Effector memory CD8-positive, alpha-beta T cell (primary cell): ENCODE data around the gene PRR23B.
"Not testable (repeated sequence)": the region's sequence is repeated elsewhere in the genome, so short reads cannot be mapped to it uniquely, and the experiment has no call there.

Experiments
- ATAC-seq: fragments of 150-1000 bp; cut with Tn5 transposase; replicated peaks from 2 replicates; pipeline ENCODE4 v1.10.0; 2021; ENCODE audit warnings: mild to moderate bottlenecking, moderate library complexity
- DNase-seq, 3 experiments: peaks; one replicate each; pipeline ENCODE4 v3.0.0; 2021
- H3K27ac Mint-ChIP-seq, 2 donors: one replicate each; pipeline ENCODE4 v1.8.0; 2022; ENCODE audit warnings: mild to moderate bottlenecking in 2 of 2, mixed read lengths in 2 of 2, moderate library complexity in 2 of 2
- H3K27me3 Mint-ChIP-seq, 2 donors: one replicate each; pipeline ENCODE4 v1.8.0; 2022; ENCODE audit warnings: mixed read lengths in 2 of 2
- H3K36me3 Mint-ChIP-seq: one replicate; pipeline ENCODE4 v1.8.0; 2022; ENCODE audit warnings: mild to moderate bottlenecking, moderate library complexity, mixed read lengths; ENCODE audit not compliant: insufficient read depth
- H3K4me1 Mint-ChIP-seq, 2 donors: one replicate each; pipeline ENCODE4 v1.8.0; 2022; ENCODE audit warnings: low read depth in 2 of 2, mixed read lengths in 2 of 2
- H3K4me3 Mint-ChIP-seq, 2 donors: one replicate each; pipeline ENCODE4 v1.8.0; 2022; ENCODE audit warnings: mild to moderate bottlenecking in 2 of 2, mixed read lengths in 2 of 2, moderate library complexity in 2 of 2
- H3K9me3 Mint-ChIP-seq, 2 donors: one replicate each; pipeline ENCODE4 v1.8.0; 2022; ENCODE audit warnings: mixed read lengths in 2 of 2
- total RNA-seq, 9 experiments: gene quantifications; one replicate each; lab custom pipeline; 2026; lab: John Stamatoyannopoulos, UW

Gene PRR23B
- 0 to 0.06 (median 0) reads per million in 9 experiments for total RNA-seq

DNA sequence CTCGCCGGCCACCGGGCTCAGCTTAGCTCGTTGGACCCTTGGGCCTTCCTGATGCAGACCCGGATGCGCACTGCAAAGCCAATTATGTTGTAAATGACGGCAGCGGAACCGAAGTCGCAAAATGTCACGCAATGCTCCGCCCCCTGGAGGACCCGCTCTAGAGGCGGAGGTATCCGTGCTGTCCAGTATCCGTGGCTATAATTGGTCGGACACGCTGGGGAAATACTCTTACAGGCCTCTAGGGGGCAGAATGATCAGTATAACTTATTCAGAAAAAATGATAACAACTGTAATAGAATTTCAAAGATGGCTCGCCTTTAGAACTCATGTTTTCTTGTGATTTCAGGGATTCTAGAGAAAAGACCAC lies at the start of gene PRR23B:
PRR23B (minus strand) TSS at position 59 of the 367 bp plus-strand sequence. CDS start 265 bp downstream, outside the sequence.
- peaks cover 0 to 12% of the 10 kb centered on the region in 2 donors for H3K27me3 Mint-ChIP-seq
- H3K36me3 Mint-ChIP-seq, result no peaks in the 10 kb centered on the region
- ATAC-seq, result no peak
- H3K27ac Mint-ChIP-seq, result no peak within 1 kb of the TSS
- DNase-seq, result no peak
- H3K4me3 Mint-ChIP-seq, result no peak within 1 kb of the TSS
- H3K9me3 Mint-ChIP-seq, result peaks cover 0 to 4% of the 10 kb centered on the region in 2 donors
- no peaks in the 10 kb centered on the region for H3K4me1 Mint-ChIP-seq

DNA sequence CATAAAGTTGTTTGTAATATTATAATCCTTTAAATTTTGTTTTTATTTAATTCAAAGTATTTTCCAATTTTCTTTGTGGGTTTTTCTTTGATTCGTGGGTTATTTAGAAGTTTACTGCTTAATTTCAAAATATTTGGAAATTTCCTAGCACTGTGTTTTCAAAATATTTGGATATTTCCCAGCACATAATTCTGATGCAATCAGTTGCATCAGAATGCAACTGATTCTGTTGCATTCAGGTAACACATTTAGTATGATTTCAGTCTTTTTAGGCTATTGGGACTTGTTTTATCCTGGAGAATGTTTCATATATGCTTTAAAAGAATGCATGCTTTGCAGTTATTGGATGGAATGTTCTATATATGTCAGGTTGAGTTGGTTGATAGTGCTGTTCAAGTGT lies 42.2 kb upstream of the PRR23B start:
- no peak for DNase-seq
- H3K27ac Mint-ChIP-seq, result no peak overlapping the region
- no peaks in the 10 kb centered on the region for H3K27me3 Mint-ChIP-seq
- no peaks in the 10 kb centered on the region for H3K36me3 Mint-ChIP-seq
- no peak overlapping the region for H3K4me3 Mint-ChIP-seq
- ATAC-seq, result no peak
- H3K4me1 Mint-ChIP-seq, result no peaks in the 10 kb centered on the region
- no peaks in the 10 kb centered on the region for H3K9me3 Mint-ChIP-seq

DNA sequence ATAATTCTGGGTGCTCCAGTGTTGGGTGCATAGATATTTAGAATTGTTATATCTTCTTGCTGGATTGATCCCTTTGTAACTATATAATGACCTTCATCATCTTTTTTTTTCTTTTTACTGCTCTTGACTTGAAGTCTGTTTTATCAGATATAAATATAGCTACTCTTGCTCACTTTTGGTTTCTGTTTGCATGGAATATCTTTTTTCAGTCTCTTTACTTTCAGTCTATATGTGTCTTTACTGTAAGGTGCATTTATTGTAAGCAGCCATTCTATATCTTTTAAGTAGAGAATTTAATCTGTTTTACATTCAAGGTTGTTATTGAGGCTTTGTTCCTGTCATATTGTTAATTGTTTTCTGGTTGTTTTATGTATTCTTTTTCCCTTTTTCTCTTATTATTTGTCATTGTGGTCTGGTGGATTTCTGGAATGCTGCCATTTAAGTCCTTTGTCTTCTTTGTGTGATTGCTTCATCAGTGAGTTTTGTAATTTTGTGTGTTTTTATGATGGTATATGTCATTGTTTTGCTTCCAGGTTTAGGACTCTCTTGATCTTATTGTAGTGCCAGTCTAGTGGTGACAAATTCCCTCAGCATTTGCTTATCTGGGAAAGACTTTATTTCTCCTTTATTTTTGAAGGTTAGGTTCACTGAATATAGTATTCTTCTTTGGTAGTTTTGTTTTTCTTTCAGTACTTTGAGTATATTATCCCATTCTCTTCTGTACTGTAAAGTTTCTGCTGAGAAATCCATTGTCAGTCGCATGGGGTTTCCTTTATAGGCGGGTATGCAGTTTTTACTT lies 32.3 kb upstream of the PRR23B start:
- Mint-ChIP-seq H3K36me3 (no peaks in the 10 kb centered on the region), H3K9me3 (peaks cover 6 to 20% of the 10 kb centered on the region in 2 donors), H3K4me1 (no peaks in the 10 kb centered on the region), H3K27me3 (no peaks in the 10 kb centered on the region), H3K4me3 (no peak overlapping the region), H3K27ac (no peak overlapping the region)
- ATAC-seq (no peak), DNase-seq (no peak)

- H3K27me3 Mint-ChIP-seq, result peaks cover 2 to 6% of the 10 kb centered on the region in 2 donors
- ATAC-seq (no peak), DNase-seq (no peak)
- peaks cover 0 to 3% of the 10 kb centered on the region in 2 donors for H3K9me3 Mint-ChIP-seq
- no peaks in the 10 kb centered on the region for H3K36me3 Mint-ChIP-seq
- no peaks in the 10 kb centered on the region for H3K4me1 Mint-ChIP-seq
- no peak within 1 kb of the TSS for H3K4me3 Mint-ChIP-seq
- H3K27ac Mint-ChIP-seq, result no peak within 1 kb of the TSS
Measured at GRCh38 chr3:139044366-139045210, 23.9 kb upstream of the PRR23B start, which contains the start of gene PRR23C. TSS of gene PRR23C (minus strand) at chr3:139044892. CDS start at chr3:139044620, 272 bp downstream.

GRCh38 chr3:139043554-139044365 lies 23.0 kb upstream of the PRR23B start:
- Mint-ChIP-seq H3K9me3 (peaks cover 0 to 3% of the 10 kb centered on the region in 2 donors), H3K4me1 (no peaks in the 10 kb centered on the region), H3K36me3 (no peaks in the 10 kb centered on the region), H3K27ac (no peak overlapping the region), H3K4me3 (no peak overlapping the region), H3K27me3 (peaks cover 5 to 11% of the 10 kb centered on the region in 2 donors)
- DNase-seq (no peak), ATAC-seq (no peak)

DNA sequence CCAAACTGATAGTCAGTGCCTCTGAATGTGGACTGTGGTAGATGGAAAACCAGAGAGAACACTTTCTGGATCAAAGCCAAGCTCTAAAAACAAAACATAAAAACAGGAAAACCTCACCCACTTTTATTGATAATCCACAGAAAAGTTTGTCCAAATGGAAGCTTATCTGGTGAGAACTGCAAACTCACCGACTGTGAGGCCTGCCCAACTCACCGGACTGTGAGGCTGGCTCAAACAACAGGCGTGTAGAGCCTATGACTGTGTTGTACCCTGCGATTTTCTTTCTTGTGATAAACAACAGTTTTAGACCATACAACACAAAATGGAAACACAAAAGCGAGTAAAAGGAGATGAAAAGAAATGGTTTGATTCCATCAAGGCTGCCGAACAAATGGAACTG lies 16.8 kb upstream of the PRR23B start:
- Mint-ChIP-seq H3K27ac (no peak overlapping the region), H3K9me3 (no peaks in the 10 kb centered on the region), H3K4me3 (no peak overlapping the region), H3K36me3 (no peaks in the 10 kb centered on the region), H3K27me3 (peaks cover 15 to 31% of the 10 kb centered on the region in 2 donors), H3K4me1 (no peaks in the 10 kb centered on the region)
- ATAC-seq (no peak), DNase-seq (no peak)

- peaks cover 0 to 2% of the 10 kb centered on the region in 2 donors for H3K9me3 Mint-ChIP-seq
- H3K4me1 Mint-ChIP-seq, result no peaks in the 10 kb centered on the region
- no peak overlapping the region for H3K27ac Mint-ChIP-seq
- H3K4me3 Mint-ChIP-seq, result no peak overlapping the region
- DNase-seq (no peak), ATAC-seq (no peak)
- peaks cover 18 to 20% of the 10 kb centered on the region in 2 donors for H3K27me3 Mint-ChIP-seq
- H3K36me3 Mint-ChIP-seq, result no peaks in the 10 kb centered on the region
Measured at GRCh38 chr3:139032326-139033002, 11.7 kb upstream of the PRR23B start.

DNA sequence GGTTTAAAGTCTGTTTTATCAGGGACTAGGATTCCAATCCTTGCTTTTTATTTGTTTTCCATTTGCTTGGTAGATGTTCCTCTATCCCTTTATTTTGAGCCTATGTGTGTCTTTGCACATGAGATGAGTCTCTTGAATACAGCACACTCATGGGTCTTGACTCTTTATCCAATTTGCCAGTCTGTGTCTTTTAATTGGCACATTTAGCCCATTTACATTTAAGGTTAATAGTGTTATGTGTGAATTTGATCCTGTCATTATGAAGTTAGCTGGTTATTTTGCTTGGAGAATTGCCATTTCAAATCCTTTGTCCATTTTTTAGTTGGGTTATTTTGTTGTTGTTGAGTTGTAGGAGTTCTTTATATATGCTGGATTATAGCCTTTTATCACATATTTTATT lies 9.8 kb upstream of the PRR23B start:
- not testable (repeated sequence) for H3K4me1 Mint-ChIP-seq, H3K4me3 Mint-ChIP-seq, DNase-seq, H3K27ac Mint-ChIP-seq, H3K36me3 Mint-ChIP-seq, H3K9me3 Mint-ChIP-seq, ATAC-seq
- peaks cover 7 to 12% of the 10 kb centered on the region in 2 donors for H3K27me3 Mint-ChIP-seq

- ATAC-seq (no peak), DNase-seq (no peak)
- no peaks in the 10 kb centered on the region for H3K9me3 Mint-ChIP-seq
- no peaks in the 10 kb centered on the region for H3K4me1 Mint-ChIP-seq
- peaks cover 0 to 5% of the 10 kb centered on the region in 2 donors for H3K27me3 Mint-ChIP-seq
- H3K27ac Mint-ChIP-seq, result no peak overlapping the region
- no peak overlapping the region for H3K4me3 Mint-ChIP-seq
- H3K36me3 Mint-ChIP-seq, result no peaks in the 10 kb centered on the region
Measured at GRCh38 chr3:139024968-139025367, 4.2 kb upstream of the PRR23B start.

GRCh38 chr3:139020036-139020867 lies 474 bp downstream of the PRR23B start:
- Mint-ChIP-seq H3K4me1 (no peaks in the 10 kb centered on the region), H3K36me3 (no peaks in the 10 kb centered on the region), H3K27ac (no peak overlapping the region), H3K9me3 (peaks cover 0 to 4% of the 10 kb centered on the region in 2 donors), H3K27me3 (peaks cover 0 to 12% of the 10 kb centered on the region in 2 donors), H3K4me3 (no peak overlapping the region)
- DNase-seq (no peak), ATAC-seq (no peak)

- DNase-seq, result no peak
- no peaks in the 10 kb centered on the region for H3K36me3 Mint-ChIP-seq
- H3K9me3 Mint-ChIP-seq, result peaks cover 0 to 4% of the 10 kb centered on the region in 2 donors
- H3K27me3 Mint-ChIP-seq, result peaks cover 2 to 12% of the 10 kb centered on the region in 2 donors
- H3K4me1 Mint-ChIP-seq, result no peaks in the 10 kb centered on the region
- ATAC-seq, result no peak
- H3K4me3 Mint-ChIP-seq, result no peak overlapping the region
- H3K27ac Mint-ChIP-seq, result no peak overlapping the region
Measured at GRCh38 chr3:139016430-139017048, 4.2 kb downstream of the PRR23B start.
